Effector memory CD4-positive, alpha-beta T cell (primary cell): Measurements from ENCODE around the gene GATD1.
A peak's percentile ranks its signal among the peaks of the same experiment; 100 is the strongest.

Experiments used
- DNase-seq, 3 donors: peaks; one replicate each; pipeline ENCODE4 v3.0.0-alpha.2; 2020
- H3K27ac ChIP-seq: 2 replicates; pipeline ENCODE4 v1.7.0; 2013; ENCODE audit warnings: mild to moderate bottlenecking, low read length, moderate library complexity; ENCODE audit not compliant: insufficient read depth, poor library complexity, severe bottlenecking
- H3K27me3 ChIP-seq: replicated peaks from 2 replicates; pipeline ENCODE4 v1.7.0; 2013; ENCODE audit warnings: mild to moderate bottlenecking, low read length; ENCODE audit not compliant: insufficient read depth, control insufficient read depth, poor library complexity, severe bottlenecking
- H3K36me3 ChIP-seq: 2 replicates; pipeline ENCODE4 v1.7.0; 2013; ENCODE audit warnings: mild to moderate bottlenecking, low read length, moderate library complexity; ENCODE audit not compliant: control insufficient read depth, insufficient read depth
- H3K4me1 ChIP-seq: 2 replicates; pipeline ENCODE4 v1.7.0; 2013; ENCODE audit warnings: low read length, mild to moderate bottlenecking; ENCODE audit not compliant: control insufficient read depth, insufficient read depth, poor library complexity, severe bottlenecking
- H3K4me3 ChIP-seq: 2 replicates; pipeline ENCODE4 v1.7.0; 2013; ENCODE audit warnings: low read length, low read depth, mild to moderate bottlenecking; ENCODE audit not compliant: insufficient read depth, poor library complexity, severe bottlenecking
- H3K9me3 ChIP-seq: 2 replicates; pipeline ENCODE4 v1.7.0; 2013; ENCODE audit warnings: mild to moderate bottlenecking, low read length, moderate library complexity; ENCODE audit not compliant: control insufficient read depth

GATD1 gene

DNA sequence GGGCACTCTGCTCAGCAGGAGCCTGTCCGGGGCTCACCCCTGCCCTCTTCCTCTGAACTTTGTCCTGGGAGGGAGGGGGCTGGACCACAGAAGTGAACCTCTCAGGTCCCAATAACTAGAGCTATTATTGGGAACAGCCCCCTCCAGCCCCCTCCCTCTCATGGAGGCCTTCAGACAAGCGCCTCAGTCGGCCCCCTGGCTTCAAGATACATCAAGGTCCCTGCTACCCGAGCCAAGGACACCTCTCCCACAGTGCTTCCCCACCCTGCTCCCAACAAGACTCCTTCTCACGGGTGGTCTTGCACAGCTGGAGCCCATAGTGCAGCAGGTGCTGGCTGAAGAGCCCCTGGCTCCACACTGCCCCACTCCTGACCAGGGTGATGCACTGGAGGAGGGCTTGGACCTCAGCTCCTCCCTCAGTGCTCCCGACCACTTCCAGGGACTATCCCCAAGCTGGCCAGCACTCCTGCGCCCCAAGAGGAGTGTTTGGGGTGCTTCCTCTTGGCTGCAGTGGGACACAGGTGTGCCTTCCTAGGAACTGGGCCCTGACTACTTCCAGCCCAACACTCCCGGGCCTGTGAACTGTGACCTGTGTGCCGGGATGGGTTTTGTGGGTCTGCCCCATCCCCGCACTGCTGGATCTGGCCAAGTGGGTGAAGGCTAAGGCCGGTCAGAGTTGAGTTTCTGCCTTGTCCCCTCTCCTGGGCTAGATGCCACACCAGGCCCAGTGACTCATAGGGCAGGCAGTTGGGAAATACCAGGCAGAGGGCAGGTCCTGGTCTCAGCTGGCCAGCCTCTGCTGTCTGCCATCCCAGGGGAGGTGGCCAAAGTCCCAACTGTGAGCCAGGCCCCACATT lies 43.6 kb upstream of the GATD1 start:
- H3K36me3 ChIP-seq: peaks cover 27% of the 10 kb centered on the region

DNA sequence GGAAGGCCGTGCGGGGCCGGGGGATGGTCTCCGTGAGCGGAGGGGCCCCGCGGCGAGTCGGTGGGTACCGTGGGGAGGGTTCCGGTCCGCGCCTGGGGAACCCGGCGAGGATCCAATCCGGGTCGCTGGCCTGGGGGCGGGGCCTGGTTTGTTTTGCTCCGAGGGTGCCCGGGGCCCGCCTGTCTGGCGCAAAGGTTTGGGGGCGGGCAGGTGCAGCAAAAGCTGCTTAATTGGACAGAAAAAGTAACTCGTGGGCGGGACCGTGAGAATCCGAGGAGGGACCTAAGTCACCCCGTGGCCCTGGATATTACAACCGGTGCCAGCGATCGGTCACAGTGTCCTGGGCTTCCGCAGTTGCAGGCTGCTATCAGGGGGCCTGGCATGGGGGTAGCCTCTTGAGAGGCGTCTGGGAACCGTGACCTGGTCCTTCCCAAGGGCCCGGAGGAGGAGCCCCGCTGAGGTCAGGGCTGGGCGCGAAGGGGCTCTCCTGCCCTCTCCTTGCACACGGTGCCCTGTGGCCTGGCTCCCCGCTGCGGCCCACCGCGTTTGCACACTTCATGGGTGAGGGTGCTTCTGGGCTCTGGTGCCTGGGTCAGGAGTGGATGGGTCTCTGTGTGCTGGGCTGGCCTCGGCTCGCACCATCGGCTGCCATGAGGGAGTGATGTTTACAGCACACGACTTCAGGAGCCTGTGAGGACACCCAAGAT lies 42.8 kb upstream of the GATD1 start:
- peak; percentile 88 to 93 (median 91) for DNase-seq
- peaks cover 24% of the 10 kb centered on the region for H3K36me3 ChIP-seq
- no peaks in the 10 kb centered on the region for H3K27me3 ChIP-seq
- H3K4me3 ChIP-seq: peak overlapping the region; percentile 93
- H3K27ac ChIP-seq: peak overlapping the region; percentile 91
- H3K4me1 ChIP-seq: peaks cover 22% of the 10 kb centered on the region
- no peaks in the 10 kb centered on the region for H3K9me3 ChIP-seq

More for the DNA sequence above, 43.6 kb upstream of the GATD1 start:
- no peaks in the 10 kb centered on the region for H3K27me3 ChIP-seq
- H3K4me1 ChIP-seq: peaks cover 22% of the 10 kb centered on the region
- no peaks in the 10 kb centered on the region for H3K9me3 ChIP-seq
- no peak for DNase-seq
- H3K4me3 ChIP-seq: peak overlapping the region; percentile 93
- H3K27ac ChIP-seq: peak overlapping the region; percentile 91

DNA sequence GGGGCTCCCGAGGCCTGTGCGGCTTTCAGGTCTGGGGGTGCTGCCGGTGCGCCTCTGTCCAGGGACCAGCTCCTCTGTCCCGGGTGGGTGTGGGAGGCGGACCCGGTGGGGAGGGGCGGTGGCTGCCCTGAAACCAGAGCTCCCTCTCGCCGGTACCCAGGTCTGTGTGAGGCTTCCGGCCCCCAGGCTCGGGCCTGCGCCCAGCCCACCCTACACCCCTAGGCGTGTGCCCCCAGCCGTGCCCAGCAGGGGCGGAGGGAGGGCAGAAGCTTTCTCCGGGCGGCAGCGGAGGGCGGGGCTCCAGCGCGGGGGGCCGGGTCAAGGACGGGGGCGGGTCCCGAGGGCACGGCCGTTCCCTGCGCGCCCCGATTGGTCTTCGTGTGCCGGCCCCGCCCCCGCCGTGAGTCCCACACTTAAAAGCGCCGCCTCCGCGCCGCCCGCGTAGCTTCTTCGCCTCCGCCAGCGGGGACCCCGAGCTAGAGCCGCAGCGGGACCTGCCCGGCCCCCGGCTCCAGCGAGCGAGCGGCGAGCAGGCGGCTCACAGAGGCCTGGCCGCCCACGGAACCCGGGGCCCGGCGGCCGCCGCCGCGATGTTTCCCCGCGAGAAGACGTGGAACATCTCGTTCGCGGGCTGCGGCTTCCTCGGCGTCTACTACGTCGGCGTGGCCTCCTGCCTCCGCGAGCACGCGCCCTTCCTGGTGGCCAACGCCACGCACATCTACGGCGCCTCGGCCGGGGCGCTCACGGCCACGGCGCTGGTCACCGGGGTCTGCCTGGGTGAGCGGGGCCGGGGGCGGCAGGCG lies 42.0 kb upstream of the GATD1 start:
- H3K9me3 ChIP-seq: no peaks in the 10 kb centered on the region
- peaks cover 22% of the 10 kb centered on the region for H3K4me1 ChIP-seq
- peak overlapping the region; percentile 91 for H3K27ac ChIP-seq
- peak overlapping the region; percentile 93 for H3K4me3 ChIP-seq
- H3K36me3 ChIP-seq: peaks cover 18% of the 10 kb centered on the region
- DNase-seq: peak; percentile 81 to 88 (median 85)
- H3K27me3 ChIP-seq: no peaks in the 10 kb centered on the region

DNA sequence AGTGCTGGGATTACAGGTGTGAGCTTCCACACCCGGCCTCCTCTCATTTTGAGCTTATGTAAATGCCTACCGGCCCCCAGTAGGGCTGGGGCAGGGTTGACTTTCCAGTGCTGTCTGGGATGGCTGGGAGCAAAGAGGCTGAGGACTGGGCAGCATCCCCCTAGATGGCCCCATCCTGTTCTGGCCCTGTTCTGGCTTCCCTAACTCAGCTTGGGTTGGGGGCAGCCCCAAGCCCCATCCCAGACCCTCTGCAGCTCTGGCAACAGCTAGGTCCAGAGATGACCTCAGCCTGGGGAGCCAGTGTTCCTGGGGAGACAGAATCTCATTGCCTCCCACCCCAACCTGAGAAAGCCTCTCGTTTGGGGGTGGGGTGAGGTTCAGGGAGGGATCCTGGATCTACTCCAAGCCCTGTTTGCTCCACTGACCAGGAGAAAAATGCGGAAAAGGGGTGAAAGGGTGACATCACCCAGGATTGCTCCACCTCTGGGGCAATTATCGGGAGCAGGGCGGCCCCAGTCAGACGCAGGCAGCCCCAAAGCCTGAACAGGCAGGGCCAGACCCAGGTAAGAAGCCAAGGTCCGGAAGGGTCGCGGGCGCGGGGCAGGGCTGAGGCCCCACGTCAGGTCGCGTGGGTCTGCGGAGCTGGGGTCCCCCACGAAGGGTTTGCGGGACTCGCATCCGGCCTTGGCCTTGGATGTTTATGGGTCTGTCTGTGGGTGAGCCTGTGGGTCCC lies 41.3 kb upstream of the GATD1 start, which contains the start of gene PNPLA2:
Gene PNPLA2, plus strand, starts transcription at position 519 of the 733 bp plus-strand sequence. CDS start 805 bp downstream, outside the sequence.
- H3K27ac ChIP-seq: peak within 1 kb of the TSS; percentile 91
- H3K9me3 ChIP-seq: no peaks in the 10 kb centered on the region
- no peaks in the 10 kb centered on the region for H3K27me3 ChIP-seq
- peak within 1 kb of the TSS; percentile 93 for H3K4me3 ChIP-seq
- DNase-seq: no peak
- peaks cover 22% of the 10 kb centered on the region for H3K4me1 ChIP-seq
- H3K36me3 ChIP-seq: peaks cover 11% of the 10 kb centered on the region

DNA sequence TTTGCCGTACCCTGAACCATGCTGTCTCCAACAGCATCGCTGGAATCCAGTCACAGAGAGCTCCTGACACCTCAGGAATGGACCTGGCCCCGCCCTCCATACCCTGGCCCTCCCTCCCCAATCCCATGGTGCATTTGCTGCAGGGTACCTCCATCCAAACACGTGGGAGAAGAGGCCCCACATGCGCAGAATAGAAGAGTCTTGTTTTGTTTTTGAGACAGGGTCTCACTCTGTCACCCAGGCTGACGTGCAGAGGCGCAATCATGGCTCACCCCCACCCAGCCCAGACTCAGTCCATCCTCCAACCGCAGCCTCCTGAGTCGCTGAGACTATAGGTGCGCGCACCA lies 39.1 kb upstream of the GATD1 start:
- H3K27me3 ChIP-seq: no peaks in the 10 kb centered on the region
- H3K4me3 ChIP-seq: no peak overlapping the region
- no peaks in the 10 kb centered on the region for H3K9me3 ChIP-seq
- H3K36me3 ChIP-seq: peaks cover 21% of the 10 kb centered on the region
- no peak overlapping the region for H3K27ac ChIP-seq
- peaks cover 23% of the 10 kb centered on the region for H3K4me1 ChIP-seq
- no peak for DNase-seq

DNA sequence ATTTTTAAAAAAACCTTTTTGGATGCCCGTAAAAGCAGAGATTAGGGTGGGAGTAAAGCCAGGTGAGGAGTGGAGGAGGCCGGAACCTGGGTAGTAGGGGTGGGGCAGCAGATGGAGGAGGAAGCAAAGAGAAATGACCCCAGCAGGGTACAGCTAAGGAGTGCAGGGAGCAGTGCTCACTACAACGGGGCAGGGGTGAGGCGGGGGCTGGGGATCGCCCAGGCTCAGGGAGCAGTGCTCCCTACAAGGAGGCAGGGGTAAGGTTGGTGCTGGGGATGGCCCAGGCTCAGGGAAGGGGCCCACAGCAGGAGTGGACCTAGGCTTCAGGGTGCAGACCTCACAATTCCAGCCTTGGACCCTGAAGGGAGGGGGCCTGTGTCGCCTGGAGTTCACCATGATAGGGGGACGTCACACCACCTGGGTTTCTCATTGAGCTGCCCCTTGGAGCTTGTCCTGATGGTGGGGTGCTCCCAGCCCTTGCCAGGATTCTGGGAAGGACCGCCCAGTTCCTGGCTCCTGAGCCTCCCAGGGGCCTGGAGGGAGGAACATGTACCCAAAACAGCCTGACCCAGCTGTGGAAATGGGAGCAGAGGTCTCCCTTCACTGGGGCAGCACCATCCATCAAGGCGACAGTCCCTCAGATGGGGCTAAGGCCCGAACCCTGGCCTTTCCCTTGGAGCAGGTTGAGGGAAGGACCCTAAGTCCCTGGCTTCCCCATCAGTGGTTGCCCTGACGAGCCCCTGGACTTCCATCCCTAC lies 38.6 kb upstream of the GATD1 start:
- no peaks in the 10 kb centered on the region for H3K9me3 ChIP-seq

DNA sequence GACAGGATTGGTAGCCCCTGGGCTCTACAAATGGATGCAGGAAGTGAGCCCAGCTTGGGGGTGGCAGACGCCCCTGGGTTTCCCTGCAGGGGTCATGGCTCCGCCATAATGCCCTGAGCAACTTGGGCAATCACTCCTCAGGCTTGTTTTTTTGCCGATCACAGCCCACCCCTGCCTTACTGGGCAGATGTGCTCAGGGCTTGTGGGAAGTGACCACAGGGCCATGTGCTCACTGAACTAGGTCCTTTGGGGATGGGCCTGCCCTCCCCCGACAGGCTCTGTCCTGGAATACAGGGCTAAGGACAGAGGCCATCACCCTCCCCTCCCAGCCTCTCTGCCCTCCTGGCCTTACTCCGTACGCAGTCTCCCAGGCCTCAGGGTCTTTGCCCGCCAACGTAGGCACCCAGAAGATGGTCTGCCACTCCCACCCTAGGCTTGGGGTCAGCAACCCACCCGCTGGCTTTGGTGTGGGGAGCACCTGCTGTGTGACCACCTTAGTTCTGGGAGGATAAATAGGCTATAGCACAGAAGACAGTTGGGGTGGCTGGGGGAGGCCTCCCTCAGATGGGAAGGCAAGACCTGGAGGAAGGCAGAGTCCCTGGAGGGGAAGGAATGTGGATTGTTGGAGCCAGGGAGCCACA lies 36.3 kb upstream of the GATD1 start:
- Histone ChIP-seq H3K27me3 (no peaks in the 10 kb centered on the region), H3K4me3 (no peak overlapping the region), H3K36me3 (peaks cover 26% of the 10 kb centered on the region), H3K4me1 (peaks cover 21% of the 10 kb centered on the region), H3K9me3 (no peaks in the 10 kb centered on the region), H3K27ac (no peak overlapping the region)
- no peak for DNase-seq

More for the DNA sequence above, 38.6 kb upstream of the GATD1 start:
- Histone ChIP-seq H3K4me1 (peaks cover 23% of the 10 kb centered on the region), H3K27me3 (no peaks in the 10 kb centered on the region), H3K27ac (no peak overlapping the region), H3K4me3 (no peak overlapping the region), H3K36me3 (peaks cover 26% of the 10 kb centered on the region)
- DNase-seq: no peak

DNA sequence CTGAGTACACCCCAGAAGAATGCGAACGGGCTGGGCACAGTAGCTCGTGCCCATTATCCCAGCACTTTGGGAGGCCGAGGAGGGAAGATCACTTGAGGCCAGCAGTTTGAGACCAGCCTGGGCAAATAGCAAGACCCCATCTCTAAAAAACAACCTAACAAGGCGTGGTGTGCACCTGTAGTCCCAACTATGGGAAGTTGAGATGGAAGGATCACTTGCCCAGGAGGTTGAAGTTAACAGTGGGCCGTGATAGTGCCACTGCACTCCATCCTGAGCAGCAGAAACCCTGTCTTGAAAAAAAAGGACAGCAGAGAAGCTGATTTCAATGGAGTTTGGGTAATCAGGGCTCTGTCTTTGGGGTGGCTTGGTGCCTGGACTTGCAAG lies 35.8 kb upstream of the GATD1 start:
- no peak overlapping the region for H3K27ac ChIP-seq
- H3K27me3 ChIP-seq: no peaks in the 10 kb centered on the region
- H3K4me1 ChIP-seq: peaks cover 22% of the 10 kb centered on the region
- peaks cover 26% of the 10 kb centered on the region for H3K36me3 ChIP-seq
- H3K4me3 ChIP-seq: no peak overlapping the region
- no peaks in the 10 kb centered on the region for H3K9me3 ChIP-seq
- DNase-seq: no peak
